ENCODE data around the gene SPG11.

GRCh38 chr15:44692659-44693058 is 29.2 kb upstream of the SPG11 start:
- TF ChIP-seq CTCF (IDR thresholded peaks at IDR 0.05) (no peak), POLR2A (IDR thresholded peaks at IDR 0.05) (no peak), EP300 (IDR thresholded peaks at IDR 0.05) (no peak), POLR2AphosphoS5 (IDR thresholded peaks at IDR 0.05) (no peak)
